Cardiac muscle cell (in vitro differentiated cells and primary cell): Measurements from ENCODE around the gene RPL10A. TPM values are rescaled to one million over a fixed set of nuclear protein-coding genes. Genes with fewer than 3 reads are reported as not detected.

Experiments used
- DNase-seq, 2 donors: peaks; one replicate each; pipeline versions ENCODE4 v3.0.0 to v3.0.0-alpha.2; 2010 to 2017; ENCODE audit warnings: low read depth in 1 of 2, low spot score in 1 of 2
- H3K27ac ChIP-seq: fragments of 200-600 bp; sonication (generic); 2 replicates; pipeline ENCODE4 v1.5.1; 2016
- H3K27me3 ChIP-seq: fragments of 200-600 bp; sonication (generic); 2 replicates; pipeline ENCODE4 v1.6.0; 2016; ENCODE audit warnings: control low read depth
- H3K36me3 ChIP-seq: fragments of 200-600 bp; sonication (generic); 2 replicates; pipeline ENCODE4 v1.5.1; 2016; ENCODE audit warnings: control low read depth
- H3K4me1 ChIP-seq: fragments of 200-600 bp; sonication (generic); 2 replicates; pipeline ENCODE4 v1.8.1; 2017; ENCODE audit warnings: low read depth, mild to moderate bottlenecking, mixed run types
- H3K4me3 ChIP-seq: fragments of 200-600 bp; sonication (generic); 2 replicates; pipeline ENCODE4 v1.5.1; 2016; ENCODE audit warnings: mild to moderate bottlenecking
- H3K9me3 ChIP-seq: fragments of 200-600 bp; sonication (generic); 2 replicates; pipeline ENCODE4 v1.5.1; 2017; ENCODE audit warnings: low read depth, mild to moderate bottlenecking, control low read depth
- polyA plus RNA-seq: library from polyadenylated mRNA; unstranded; fragments of >200 nt; fragmentation: Nextera tagmentation; extraction: Ambion mirVana; gene quantifications from 2 replicates; pipeline ENCODE4 v1.2.1, GENCODE V29; 2016
- total RNA-seq: library from RNA; depleted of rRNA; stranded (reverse); fragments of >200 nt; gene quantifications from 2 replicates; pipeline ENCODE4 v1.2.3, GENCODE V29; 2016
- TF ChIP-seq, protein P1 (sequence below): IDR thresholded peaks from 2 replicates; pipeline ENCODE4 v1.5.1; 2012; ENCODE audit warnings: low read depth, mild to moderate bottlenecking, low read length

The RPL10A gene
- total and polyA plus RNA-seq, 2 experiments from 2014 or later: 390 to 1,095 TPM

GRCh38 chr6:35483490-35483889, 15.3 kb downstream of the RPL10A start:
- Histone ChIP-seq H3K27ac (no peak overlapping the region), H3K4me1 (peaks cover 37% of the 10 kb centered on the region), H3K27me3 (no peaks in the 10 kb centered on the region), H3K9me3 (no peaks in the 10 kb centered on the region), H3K4me3 (no peak overlapping the region), H3K36me3 (peaks cover 11% of the 10 kb centered on the region)
- DNase-seq: no peak
- TF ChIP-seq, protein P1, sequence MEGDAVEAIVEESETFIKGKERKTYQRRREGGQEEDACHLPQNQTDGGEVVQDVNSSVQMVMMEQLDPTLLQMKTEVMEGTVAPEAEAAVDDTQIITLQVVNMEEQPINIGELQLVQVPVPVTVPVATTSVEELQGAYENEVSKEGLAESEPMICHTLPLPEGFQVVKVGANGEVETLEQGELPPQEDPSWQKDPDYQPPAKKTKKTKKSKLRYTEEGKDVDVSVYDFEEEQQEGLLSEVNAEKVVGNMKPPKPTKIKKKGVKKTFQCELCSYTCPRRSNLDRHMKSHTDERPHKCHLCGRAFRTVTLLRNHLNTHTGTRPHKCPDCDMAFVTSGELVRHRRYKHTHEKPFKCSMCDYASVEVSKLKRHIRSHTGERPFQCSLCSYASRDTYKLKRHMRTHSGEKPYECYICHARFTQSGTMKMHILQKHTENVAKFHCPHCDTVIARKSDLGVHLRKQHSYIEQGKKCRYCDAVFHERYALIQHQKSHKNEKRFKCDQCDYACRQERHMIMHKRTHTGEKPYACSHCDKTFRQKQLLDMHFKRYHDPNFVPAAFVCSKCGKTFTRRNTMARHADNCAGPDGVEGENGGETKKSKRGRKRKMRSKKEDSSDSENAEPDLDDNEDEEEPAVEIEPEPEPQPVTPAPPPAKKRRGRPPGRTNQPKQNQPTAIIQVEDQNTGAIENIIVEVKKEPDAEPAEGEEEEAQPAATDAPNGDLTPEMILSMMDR: no peak

DNA sequence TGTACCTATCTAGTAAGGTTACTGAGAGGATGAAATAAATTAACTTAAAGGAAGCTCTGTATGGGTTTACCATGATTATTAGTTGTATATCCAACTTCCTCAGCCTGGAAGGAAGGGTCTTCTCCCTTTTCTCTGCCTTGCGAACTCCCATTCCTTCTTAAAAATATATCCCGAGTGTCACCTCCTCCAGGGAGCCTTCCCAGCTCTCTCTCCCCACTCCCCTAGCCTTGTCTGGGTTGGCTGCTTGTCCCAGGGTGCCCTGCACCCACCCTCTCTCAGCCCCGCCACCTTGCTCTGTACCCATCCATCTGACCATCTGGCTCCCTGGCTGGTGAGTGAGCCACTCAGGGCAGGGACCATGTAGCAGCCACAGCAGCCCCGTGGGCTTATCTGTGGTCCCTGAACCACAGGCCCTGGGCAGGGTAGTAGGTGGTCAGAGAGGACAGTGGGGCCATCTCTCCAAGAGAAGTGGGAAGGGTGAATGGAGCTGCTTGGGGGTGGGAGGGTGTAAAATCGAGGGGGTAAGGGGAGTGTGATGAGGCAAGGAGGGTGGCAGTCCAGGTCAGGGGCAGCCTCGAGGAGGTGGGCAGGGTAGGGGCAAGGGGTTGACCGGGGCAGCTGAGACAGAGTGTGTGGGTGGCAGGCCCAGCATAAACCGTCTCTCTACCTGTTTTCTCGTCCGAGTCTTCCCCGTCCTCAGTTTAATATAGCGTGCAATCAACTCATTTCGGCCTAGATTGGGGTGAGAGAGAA, 15.9 kb downstream of the RPL10A start:
- H3K9me3 ChIP-seq: no peaks in the 10 kb centered on the region
- peaks cover 42% of the 10 kb centered on the region for H3K4me1 ChIP-seq
- H3K36me3 ChIP-seq: peaks cover 9% of the 10 kb centered on the region
- H3K27me3 ChIP-seq: no peaks in the 10 kb centered on the region
- TF ChIP-seq, protein P1: no peak
- no peak overlapping the region for H3K4me3 ChIP-seq
- no peak overlapping the region for H3K27ac ChIP-seq
- DNase-seq: no peak

- no peaks in the 10 kb centered on the region for H3K9me3 ChIP-seq
- H3K27me3 ChIP-seq: no peaks in the 10 kb centered on the region
- DNase-seq: no peak
- H3K4me3 ChIP-seq: no peak overlapping the region
- TF ChIP-seq, protein P1: no peak
- peaks cover 49% of the 10 kb centered on the region for H3K4me1 ChIP-seq
- peak overlapping the region; percentile 87 for H3K27ac ChIP-seq
- no peaks in the 10 kb centered on the region for H3K36me3 ChIP-seq
These were observed 16.8 kb downstream of the RPL10A start for GRCh38 chr6:35484921-35485392.

DNA sequence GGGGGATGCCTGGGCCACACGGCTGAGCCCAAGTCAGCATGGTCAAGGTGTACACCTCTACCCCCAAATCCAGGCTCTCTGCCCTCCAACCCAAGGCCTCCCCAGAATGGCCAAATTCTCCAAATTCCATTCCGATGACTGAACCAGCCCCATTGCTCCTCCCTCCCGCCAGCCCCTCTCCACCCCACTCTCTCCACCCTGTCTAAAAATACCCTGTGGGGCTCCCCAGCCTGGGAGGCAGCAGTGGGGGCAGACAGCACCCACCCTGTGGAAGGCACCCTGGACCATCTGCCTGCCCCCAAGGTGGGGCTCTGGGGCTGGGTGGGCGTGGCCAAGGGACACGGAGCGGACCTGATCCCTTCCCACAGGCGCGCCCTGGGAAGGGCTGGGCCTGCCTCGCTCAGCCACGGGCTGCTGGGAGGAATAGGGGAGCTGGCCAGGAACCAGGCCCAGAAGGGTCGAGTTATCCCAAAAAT, 17.2 kb downstream of the RPL10A start:
- no peaks in the 10 kb centered on the region for H3K9me3 ChIP-seq
- peak; percentile 47 to 68 for DNase-seq
- no peaks in the 10 kb centered on the region for H3K36me3 ChIP-seq
- no peaks in the 10 kb centered on the region for H3K27me3 ChIP-seq
- H3K4me3 ChIP-seq: no peak overlapping the region
- H3K4me1 ChIP-seq: peaks cover 51% of the 10 kb centered on the region
- TF ChIP-seq, protein P1: no peak
- peak overlapping the region; percentile 87 for H3K27ac ChIP-seq

DNA sequence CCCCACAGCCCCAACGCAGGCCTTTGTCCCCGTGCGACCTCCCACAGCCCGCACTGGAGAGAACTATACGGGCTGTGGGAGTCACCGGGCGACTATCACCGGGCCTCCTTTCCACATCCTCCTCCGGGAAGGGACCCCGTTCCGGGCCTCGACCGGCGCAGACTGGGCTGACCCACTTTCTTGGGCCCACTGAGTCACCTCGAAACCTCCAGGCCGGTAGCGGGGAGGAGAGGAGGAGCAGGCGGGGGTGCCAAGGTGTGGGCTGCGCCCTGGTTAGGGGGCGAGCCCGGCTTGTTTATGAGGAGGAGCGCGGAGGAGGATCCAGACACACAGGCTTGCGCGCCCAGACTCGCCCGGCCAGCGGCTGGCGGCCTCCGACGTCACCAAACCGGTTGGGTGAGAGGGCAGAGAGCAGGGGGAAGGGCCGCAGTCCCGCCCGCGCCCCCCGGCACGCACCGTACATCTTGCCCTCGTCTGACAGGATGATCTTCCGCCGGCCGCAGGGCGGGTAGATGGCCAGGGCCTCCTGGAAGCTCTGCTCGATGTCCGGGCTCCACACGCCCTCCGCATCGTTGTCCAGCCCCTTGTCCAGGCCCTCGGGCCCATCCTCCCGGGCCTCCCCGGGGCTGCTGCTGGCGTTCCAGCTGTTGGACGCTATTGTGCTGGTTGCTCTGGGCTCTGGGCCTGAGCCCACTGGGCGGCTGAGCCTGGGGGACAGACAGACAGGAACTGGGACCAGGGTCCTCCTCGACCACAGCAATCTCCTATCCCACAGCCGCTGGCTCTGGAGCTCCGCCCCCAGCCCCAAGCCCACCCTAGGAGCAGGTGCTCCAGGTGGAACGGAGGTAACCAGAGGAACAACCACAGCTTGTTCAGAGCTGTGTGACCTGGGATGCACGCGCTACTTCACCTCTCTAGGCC, 18.1 kb downstream of the RPL10A start:
- peaks cover 54% of the 10 kb centered on the region for H3K4me1 ChIP-seq
- peak in 1 of 2 donors; percentile 81 for DNase-seq
- H3K4me3 ChIP-seq: no peak overlapping the region
- H3K27ac ChIP-seq: peak overlapping the region; percentile 87
- TF ChIP-seq, protein P1: no peak
- no peaks in the 10 kb centered on the region for H3K36me3 ChIP-seq
- no peaks in the 10 kb centered on the region for H3K27me3 ChIP-seq
- no peaks in the 10 kb centered on the region for H3K9me3 ChIP-seq
